OCI-LY7 (cell line): ENCODE data around the gene TCF12. TPM values are rescaled to one million over a fixed set of nuclear protein-coding genes. Genes with fewer than 3 reads are reported as not detected.

Experiments used
- BruUV-seq: library from RNA; stranded (reverse); fragments of 400-500 nt; replicated peaks from 2 replicates; lab custom pipeline; 2021; lab: Mats Ljungman, UMichigan
- CTCF ChIA-PET: fragments of 300-600 bp; sonication (Branson Sonifier 250); formaldehyde crosslinking; loops from one replicate; lab custom pipeline; 2022; ENCODE audit warnings: antibody characterized with exemption; ENCODE audit not compliant: unreplicated experiment; lab: Charles Lee
- POLR2A ChIA-PET: fragments of 300-600 bp; sonication (Branson Sonifier 250); formaldehyde crosslinking; loops from one replicate; lab custom pipeline; 2022; ENCODE audit warnings: antibody characterized with exemption; lab: Charles Lee
- DNase-seq: peaks from one replicate; pipeline ENCODE4 v3.0.0-alpha.2; 2015; ENCODE audit warnings: low spot score
- H2AFZ ChIP-seq: fragments of 200-600 bp; sonication (generic), shearing (Covaris generic); 2 replicates; pipeline ENCODE4 v1.6.1; 2014; ENCODE audit warnings: mild to moderate bottlenecking, antibody characterized with exemption, low read length, moderate library complexity
- H3K27ac ChIP-seq: fragments of 200-600 bp; sonication (generic); 2 replicates; pipeline ENCODE4 v1.5.1; 2014; ENCODE audit warnings: mixed run types, low read depth, mild to moderate bottlenecking, moderate library complexity, low read length, inconsistent platforms; ENCODE audit not compliant: poor library complexity, severe bottlenecking
- H3K36me3 ChIP-seq: fragments of 200-600 bp; sonication (generic); 2 replicates; pipeline ENCODE4 v1.6.1; 2014; ENCODE audit warnings: mild to moderate bottlenecking, antibody characterized with exemption, low read length, moderate library complexity, mixed read lengths; ENCODE audit not compliant: insufficient read depth
- H3K4me1 ChIP-seq: fragments of 200-600 bp; sonication (generic); 2 replicates; pipeline ENCODE4 v1.5.1; 2014; ENCODE audit warnings: mild to moderate bottlenecking, low read length; ENCODE audit not compliant: insufficient read depth, poor library complexity, severe bottlenecking
- H3K4me2 ChIP-seq: fragments of 200-600 bp; sonication (generic); 2 replicates; pipeline ENCODE4 v1.6.1; 2014; ENCODE audit warnings: mild to moderate bottlenecking, low read length
- H3K4me3 ChIP-seq: fragments of 200-600 bp; sonication (generic); 2 replicates; pipeline ENCODE4 v1.5.1; 2014; ENCODE audit warnings: mild to moderate bottlenecking, low read depth, low read length; ENCODE audit not compliant: poor library complexity, severe bottlenecking
- H3K79me2 ChIP-seq: fragments of 200-600 bp; sonication (generic); 2 replicates; pipeline ENCODE4 v1.6.1; 2016; ENCODE audit warnings: low read depth, mild to moderate bottlenecking, low read length, moderate library complexity, mixed read lengths; ENCODE audit not compliant: insufficient read depth
- H3K9me2 ChIP-seq: fragments of 200-600 bp; sonication (generic); 2 replicates; pipeline ENCODE4 v1.6.1; 2016; ENCODE audit warnings: mild to moderate bottlenecking, low read length, mixed read lengths; ENCODE audit not compliant: insufficient read depth
- H3K9me3 ChIP-seq: fragments of 200-600 bp; sonication (generic); 2 replicates; pipeline ENCODE4 v1.6.1; 2014; ENCODE audit warnings: mild to moderate bottlenecking, mixed run types, low read length, mixed read lengths
- H4K20me1 ChIP-seq: fragments of 200-600 bp; sonication (generic); 2 replicates; pipeline ENCODE4 v1.6.1; 2014; ENCODE audit warnings: mild to moderate bottlenecking, antibody characterized with exemption, low read length, moderate library complexity, mixed read lengths; ENCODE audit not compliant: insufficient read depth
- EZH2phosphoT487 ChIP-seq: fragments of 200-600 bp; sonication (generic); IDR thresholded peaks from 2 replicates; pipeline ENCODE4 v1.6.1; 2018; ENCODE audit warnings: low read depth, borderline replicate concordance, mild to moderate bottlenecking, mixed run types, antibody characterized with exemption, low read length, moderate library complexity, mixed read lengths
- intact Hi-C: fragments of 100-400 bp; cut with micrococcal nuclease; formaldehyde crosslinking; loops from one replicate; pipeline ENCODE4 v1.10.0; 2022; ENCODE audit not compliant: unreplicated experiment
- total RNA-seq, 2 experiments: library from RNA; depleted of rRNA in 1 of 2; stranded (reverse); fragments of >200 nt in 1 of 2; shearing (Covaris generic) in 1 of 2; gene quantifications; 2 replicates each; pipeline ENCODE4 v1.2.3, GENCODE V29; 2014 to 2022
- TF ChIP-seq, protein P1 (sequence below): fragments of 200-600 bp; sonication (generic); conservative IDR thresholded peaks from 2 replicates; pipeline ENCODE4 v1.5.1; 2014; ENCODE audit warnings: mild to moderate bottlenecking, antibody characterized with exemption, low read length, moderate library complexity, mixed read lengths

The TCF12 gene
- total RNA-seq, 2 experiments from 2014 or later: 51.6 to 139 TPM

DNA sequence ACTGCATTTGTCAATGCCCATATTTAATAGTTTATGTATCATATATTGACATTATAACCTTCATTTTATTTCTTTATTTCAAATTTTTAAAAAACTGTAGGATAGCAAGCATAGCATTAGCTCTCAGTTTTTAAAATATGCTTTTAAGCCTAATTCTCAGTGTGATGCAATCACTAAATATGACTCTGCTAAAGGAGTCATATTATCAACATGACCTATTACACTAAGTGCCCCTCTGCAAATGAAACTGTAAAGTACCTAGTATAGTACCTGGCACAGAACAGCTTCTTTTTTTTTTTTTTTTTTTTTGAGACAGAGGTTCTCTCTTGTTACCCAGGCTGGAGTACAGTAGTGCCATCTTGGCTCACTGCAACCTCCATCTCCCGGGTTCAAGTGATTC lies 278.4 kb downstream of the TCF12 start:
- Histone ChIP-seq H3K4me1 (no peaks in the 10 kb centered on the region), H3K9me2 (no peaks in the 10 kb centered on the region), H3K27ac (no peak overlapping the region), H4K20me1 (no peaks in the 10 kb centered on the region), H3K36me3 (peaks cover 24% of the 10 kb centered on the region; the same call in 1 of the 2 replicates), H3K9me3 (no peaks in the 10 kb centered on the region), H3K79me2 (no peaks in the 10 kb centered on the region), H3K4me3 (no peak overlapping the region), H3K4me2 (no peak overlapping the region), H2AFZ (no peak overlapping the region)
- ChIA-PET POLR2A (no interaction called here), CTCF (no interaction called here)
- intact Hi-C loops: no loop called here
- TF ChIP-seq, protein P1, sequence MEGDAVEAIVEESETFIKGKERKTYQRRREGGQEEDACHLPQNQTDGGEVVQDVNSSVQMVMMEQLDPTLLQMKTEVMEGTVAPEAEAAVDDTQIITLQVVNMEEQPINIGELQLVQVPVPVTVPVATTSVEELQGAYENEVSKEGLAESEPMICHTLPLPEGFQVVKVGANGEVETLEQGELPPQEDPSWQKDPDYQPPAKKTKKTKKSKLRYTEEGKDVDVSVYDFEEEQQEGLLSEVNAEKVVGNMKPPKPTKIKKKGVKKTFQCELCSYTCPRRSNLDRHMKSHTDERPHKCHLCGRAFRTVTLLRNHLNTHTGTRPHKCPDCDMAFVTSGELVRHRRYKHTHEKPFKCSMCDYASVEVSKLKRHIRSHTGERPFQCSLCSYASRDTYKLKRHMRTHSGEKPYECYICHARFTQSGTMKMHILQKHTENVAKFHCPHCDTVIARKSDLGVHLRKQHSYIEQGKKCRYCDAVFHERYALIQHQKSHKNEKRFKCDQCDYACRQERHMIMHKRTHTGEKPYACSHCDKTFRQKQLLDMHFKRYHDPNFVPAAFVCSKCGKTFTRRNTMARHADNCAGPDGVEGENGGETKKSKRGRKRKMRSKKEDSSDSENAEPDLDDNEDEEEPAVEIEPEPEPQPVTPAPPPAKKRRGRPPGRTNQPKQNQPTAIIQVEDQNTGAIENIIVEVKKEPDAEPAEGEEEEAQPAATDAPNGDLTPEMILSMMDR: no peak
- BruUV-seq: no TSS peak
- DNase-seq: no peak

DNA sequence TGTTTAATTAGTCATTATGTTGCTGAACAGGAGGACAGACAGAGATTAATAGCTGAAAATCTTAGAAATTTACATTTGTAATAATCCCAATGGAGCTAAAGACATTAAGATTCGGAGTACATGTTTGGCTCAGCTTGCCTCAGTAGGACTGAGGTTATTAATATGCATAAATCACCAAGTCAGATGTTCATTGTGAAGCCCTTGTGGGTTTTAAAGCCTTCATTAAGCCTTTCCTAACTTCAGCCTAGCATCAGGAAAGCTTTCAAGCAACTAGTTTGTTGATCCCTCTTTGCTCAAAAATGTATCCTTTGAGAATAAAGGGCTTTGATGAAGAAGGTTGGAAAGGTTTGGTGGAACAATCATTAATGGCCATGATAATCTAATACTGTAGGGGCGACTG lies 279.7 kb downstream of the TCF12 start:
- H3K79me2 ChIP-seq: no peaks in the 10 kb centered on the region
- H3K4me2 ChIP-seq: no peak overlapping the region
- H3K27ac ChIP-seq: no peak overlapping the region
- ChIA-PET CTCF (no interaction called here), POLR2A (interaction anchor here (0.6 kb wide), 2 partner anchors 1505 to 1882 kb away, joined by 3 to 6 read pairs; no protein-coding TSS in a partner anchor)
- H4K20me1 ChIP-seq: no peaks in the 10 kb centered on the region
- no peaks in the 10 kb centered on the region for H3K9me2 ChIP-seq
- H3K9me3 ChIP-seq: no peaks in the 10 kb centered on the region
- BruUV-seq: no TSS peak
- no peak for DNase-seq
- intact Hi-C loops: no loop called here
- TF ChIP-seq EZH2phosphoT487: no peak
- TF ChIP-seq, protein P1: no peak
- peaks cover 15% of the 10 kb centered on the region; the same call in 1 of the 2 replicates for H3K36me3 ChIP-seq
- H2AFZ ChIP-seq: no peak overlapping the region
- no peaks in the 10 kb centered on the region for H3K4me1 ChIP-seq
- no peak overlapping the region for H3K4me3 ChIP-seq

DNA sequence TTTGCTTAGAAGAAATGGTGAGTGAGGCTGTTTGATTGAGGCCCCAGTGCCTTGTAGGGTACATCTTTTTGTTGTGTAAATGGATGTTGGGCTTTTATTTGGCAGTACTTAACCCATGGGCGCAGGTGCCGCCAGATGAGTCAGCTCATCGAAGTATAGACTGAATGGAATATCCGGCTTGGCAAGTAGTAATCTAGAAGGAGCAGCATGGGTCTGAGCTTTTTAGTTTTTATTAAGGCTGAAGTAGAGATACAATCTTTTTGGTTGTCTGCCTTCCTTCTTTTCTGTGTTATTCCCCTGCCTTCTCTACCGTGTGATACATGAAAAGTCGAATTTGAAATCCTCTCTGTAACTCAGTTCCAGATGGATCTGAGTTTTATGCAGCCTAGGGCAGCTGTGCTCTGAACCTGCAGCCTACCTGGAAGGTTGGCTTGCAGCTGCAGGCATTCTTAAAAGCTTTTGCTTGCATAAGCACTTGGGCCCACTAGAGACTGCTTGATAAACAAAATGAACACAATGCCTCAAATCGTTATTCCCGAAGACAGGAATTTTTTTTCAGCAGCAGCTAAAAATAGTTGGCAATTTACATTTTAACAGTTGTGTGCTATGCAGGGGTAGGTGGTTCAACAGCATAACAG lies 280.3 kb downstream of the TCF12 start:
- CTCF ChIA-PET: no interaction called here
- Histone ChIP-seq H3K79me2 (no peaks in the 10 kb centered on the region), H4K20me1 (no peaks in the 10 kb centered on the region), H3K36me3 (peaks cover 9% of the 10 kb centered on the region; the same call in 1 of the 2 replicates), H3K4me1 (no peaks in the 10 kb centered on the region), H3K4me2 (no peak overlapping the region), H3K9me2 (no peaks in the 10 kb centered on the region), H2AFZ (no peak overlapping the region), H3K27ac (no peak overlapping the region), H3K4me3 (no peak overlapping the region), H3K9me3 (no peaks in the 10 kb centered on the region)
- intact Hi-C loops: no loop called here
- no TSS peak for BruUV-seq
- TF ChIP-seq, protein P1: no peak
- TF ChIP-seq EZH2phosphoT487: no peak
- no peak for DNase-seq
- POLR2A ChIA-PET: interaction anchor here (0.6 kb wide), 1 partner anchor 1881 kb away, joined by 3 read pairs; no protein-coding TSS in a partner anchor
